IgD-negative memory B cell (primary cell): ENCODE data around the gene RGPD8. TPM values are rescaled to one million over a fixed set of nuclear protein-coding genes. Genes with fewer than 3 reads are reported as not detected.
"Not testable (repeated sequence)": the region's sequence is repeated elsewhere in the genome, so short reads cannot be mapped to it uniquely, and the experiment has no call there.

Source experiments
- H3K27ac Mint-ChIP-seq, 3 donors: one replicate each; pipeline ENCODE4 v1.8.0; 2020 to 2022; ENCODE audit warnings: mild to moderate bottlenecking in 3 of 3, mixed read lengths in 3 of 3, moderate library complexity in 1 of 3
- H3K27me3 Mint-ChIP-seq: one replicate; pipeline ENCODE4 v1.8.0; 2021; ENCODE audit warnings: mixed read lengths
- H3K36me3 Mint-ChIP-seq: one replicate; pipeline ENCODE4 v1.8.0; 2020; ENCODE audit warnings: mild to moderate bottlenecking, mixed read lengths
- H3K4me1 Mint-ChIP-seq, 3 donors: one replicate each; pipeline ENCODE4 v1.8.0; 2020 to 2022; ENCODE audit warnings: mixed read lengths in 3 of 3, mild to moderate bottlenecking in 1 of 3
- H3K4me3 Mint-ChIP-seq, 4 donors: one replicate each; pipeline ENCODE4 v1.8.0; 2020 to 2022; ENCODE audit warnings: mild to moderate bottlenecking in 4 of 4, mixed read lengths in 4 of 4, moderate library complexity in 3 of 4
- H3K9me3 Mint-ChIP-seq, 3 donors: one replicate each; pipeline ENCODE4 v1.8.0; 2020 to 2021; ENCODE audit warnings: mixed read lengths in 3 of 3, mild to moderate bottlenecking in 1 of 3
- polyA plus RNA-seq: library from polyadenylated mRNA; unstranded; fragments of 300-500 nt; fragmentation: Illumina TruSeq; gene quantifications from one replicate; pipeline ENCODE4 v1.2.3, GENCODE V29; 2021

RGPD8 gene
- polyA plus RNA-seq = 3.8 TPM

- not testable (repeated sequence) for H3K36me3 Mint-ChIP-seq, H3K9me3 Mint-ChIP-seq
- Mint-ChIP-seq H3K27me3 (peaks cover 14% of the 10 kb centered on the region), H3K4me1 (peaks cover 6 to 11% (median 7%) of the 10 kb centered on the region in 3 donors), H3K27ac (peak within 1 kb of the TSS; percentile 3 to 75 (median 73)), H3K4me3 (peak within 1 kb of the TSS; percentile 79 to 90 (median 86))
Measured at GRCh38 chr2:112433480-112433879, at the start of gene RGPD8. Gene RGPD8, minus strand, starts transcription at chr2:112433645. Its CDS starts 192 bp downstream, at chr2:112433453.

GRCh38 chr2:112483042-112483473 is 49.6 kb upstream of the RGPD8 start:
- Mint-ChIP-seq H3K27me3 (no peaks in the 10 kb centered on the region), H3K4me3 (peak overlapping the region; percentile 91 to 98 (median 97)), H3K36me3 (peaks cover 2% of the 10 kb centered on the region), H3K27ac (peak overlapping the region in 2 of 3 donors; percentile 63 to 81), H3K4me1 (peaks cover 12 to 23% (median 22%) of the 10 kb centered on the region in 3 donors), H3K9me3 (no peaks in the 10 kb centered on the region)

- Mint-ChIP-seq H3K9me3 (no peaks in the 10 kb centered on the region), H3K36me3 (peaks cover 2% of the 10 kb centered on the region), H3K27me3 (no peaks in the 10 kb centered on the region), H3K4me3 (peak overlapping the region; percentile 91 to 98 (median 97)), H3K27ac (peak overlapping the region; percentile 63 to 93 (median 81)), H3K4me1 (peaks cover 12 to 23% (median 22%) of the 10 kb centered on the region in 3 donors)
Measured at GRCh38 chr2:112482309-112483041, 49.0 kb upstream of the RGPD8 start.

DNA sequence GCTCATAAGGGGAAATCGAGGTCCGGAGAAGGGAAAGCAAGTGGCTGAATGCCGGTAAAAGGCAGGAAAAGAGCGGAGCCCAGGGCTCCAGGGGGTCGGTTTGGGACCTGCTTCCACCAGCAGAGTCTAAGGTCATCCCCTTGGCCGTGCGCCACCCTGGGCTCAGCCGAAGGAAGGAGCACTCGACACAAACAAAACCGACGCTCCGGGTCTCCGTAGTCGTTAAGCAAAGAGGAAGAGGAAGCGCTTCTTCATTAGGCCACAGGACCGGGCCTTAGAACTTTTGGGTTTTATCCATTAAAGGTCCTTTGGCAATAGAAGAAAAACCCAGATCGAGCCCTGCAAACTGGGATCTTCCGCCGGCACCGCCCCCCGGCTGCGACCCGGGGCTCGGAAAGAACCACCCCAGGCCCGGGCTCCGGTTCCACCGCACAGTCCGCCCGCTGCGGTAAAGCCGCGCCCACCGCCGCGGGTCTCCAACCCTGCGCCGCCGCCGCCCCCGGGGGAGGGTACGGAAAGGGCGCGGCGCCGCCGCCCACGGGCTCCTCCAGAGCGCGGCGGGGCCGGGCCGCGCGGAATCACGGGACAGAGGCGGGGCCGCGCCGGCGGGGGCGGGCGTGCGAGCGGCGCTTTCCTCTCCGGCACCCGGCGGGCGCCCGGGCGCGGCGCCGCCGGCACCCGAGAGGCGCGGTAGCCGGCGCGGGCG is 48.2 kb upstream of the RGPD8 start, which contains the start of gene TTL:
Gene TTL, plus strand, starts transcription at position 629 of the 706 bp plus-strand sequence. CDS start 189 bp downstream, outside the sequence.
- peak within 1 kb of the TSS; percentile 97 to 99 (median 98) for H3K4me3 Mint-ChIP-seq
- peaks cover 2% of the 10 kb centered on the region for H3K27me3 Mint-ChIP-seq
- peaks cover 12 to 23% (median 22%) of the 10 kb centered on the region in 3 donors for H3K4me1 Mint-ChIP-seq
- H3K9me3 Mint-ChIP-seq = no peaks in the 10 kb centered on the region
- H3K36me3 Mint-ChIP-seq = peaks cover 2% of the 10 kb centered on the region
- peak within 1 kb of the TSS; percentile 89 to 99 (median 98) for H3K27ac Mint-ChIP-seq

DNA sequence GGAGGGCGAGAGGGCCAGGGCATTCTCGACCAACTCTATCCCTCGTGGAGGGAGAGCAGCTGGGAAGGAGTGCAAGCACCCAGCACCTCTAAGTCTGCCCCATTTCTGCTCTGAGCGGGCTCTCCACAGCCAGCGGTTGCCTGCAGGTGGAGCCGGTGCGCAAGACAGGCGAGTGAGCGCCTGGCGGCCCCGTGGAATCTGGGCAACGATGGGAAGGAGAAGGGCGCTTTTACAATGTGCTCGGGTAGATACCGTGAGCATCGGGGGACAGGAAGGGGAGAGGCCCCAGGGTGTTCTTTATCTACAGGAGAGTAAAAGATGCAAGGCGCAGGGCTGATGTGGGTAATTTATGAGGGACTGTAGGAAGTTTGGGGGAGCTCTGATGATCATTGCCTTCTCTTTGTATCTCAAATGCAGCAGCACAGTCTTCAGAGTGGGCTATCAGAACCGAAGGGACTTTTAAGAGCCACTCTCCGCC is 47.6 kb upstream of the RGPD8 start:
- peaks cover 2% of the 10 kb centered on the region for H3K36me3 Mint-ChIP-seq
- peaks cover 12 to 23% (median 19%) of the 10 kb centered on the region in 3 donors for H3K4me1 Mint-ChIP-seq
- peaks cover 2% of the 10 kb centered on the region for H3K27me3 Mint-ChIP-seq
- H3K27ac Mint-ChIP-seq = peak overlapping the region; percentile 89 to 99 (median 98)
- peak overlapping the region; percentile 97 to 99 (median 98) for H3K4me3 Mint-ChIP-seq
- no peaks in the 10 kb centered on the region for H3K9me3 Mint-ChIP-seq

GRCh38 chr2:112480530-112481049 is 47.1 kb upstream of the RGPD8 start:
- H3K9me3 Mint-ChIP-seq = no peaks in the 10 kb centered on the region
- H3K27ac Mint-ChIP-seq = peak overlapping the region; percentile 89 to 99 (median 98)
- peak overlapping the region; percentile 97 to 99 (median 98) for H3K4me3 Mint-ChIP-seq
- peaks cover 2% of the 10 kb centered on the region for H3K27me3 Mint-ChIP-seq
- H3K36me3 Mint-ChIP-seq = peaks cover 2% of the 10 kb centered on the region
- H3K4me1 Mint-ChIP-seq = peaks cover 12 to 23% (median 19%) of the 10 kb centered on the region in 3 donors

DNA sequence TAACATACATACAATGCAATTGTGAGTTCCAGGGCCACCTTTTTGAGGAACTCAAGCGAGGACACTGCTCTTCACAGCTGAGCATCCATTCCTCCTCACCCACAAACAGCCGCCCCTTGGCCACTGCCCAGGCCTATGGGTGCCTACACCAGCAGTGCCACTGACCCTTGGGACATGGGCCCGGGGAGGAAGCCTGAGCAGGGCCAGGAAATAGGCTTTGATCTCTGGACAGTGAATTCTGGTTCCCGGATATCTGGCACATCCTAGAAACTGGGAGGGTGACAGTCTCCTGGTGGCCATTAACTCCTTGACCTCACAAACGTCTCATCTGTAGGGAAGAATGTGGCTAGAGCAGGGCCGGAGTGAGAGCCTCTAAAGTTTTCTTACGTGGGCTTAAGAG is 43.0 kb upstream of the RGPD8 start:
- H3K9me3 Mint-ChIP-seq = no peaks in the 10 kb centered on the region
- H3K27ac Mint-ChIP-seq = no peak overlapping the region
- H3K4me1 Mint-ChIP-seq = peaks cover 4 to 9% (median 5%) of the 10 kb centered on the region in 3 donors
- H3K27me3 Mint-ChIP-seq = peaks cover 2% of the 10 kb centered on the region
- no peak overlapping the region for H3K4me3 Mint-ChIP-seq
- no peaks in the 10 kb centered on the region for H3K36me3 Mint-ChIP-seq

GRCh38 chr2:112474844-112475486 is 41.5 kb upstream of the RGPD8 start:
- Mint-ChIP-seq H3K27ac (no peak overlapping the region), H3K36me3 (no peaks in the 10 kb centered on the region)

GRCh38 chr2:112472547-112473263 is 39.3 kb upstream of the RGPD8 start:
- H3K4me1 Mint-ChIP-seq = peaks cover 0 to 4% (median 0%) of the 10 kb centered on the region in 3 donors
- no peaks in the 10 kb centered on the region for H3K36me3 Mint-ChIP-seq
- no peak overlapping the region for H3K4me3 Mint-ChIP-seq
- H3K9me3 Mint-ChIP-seq = no peaks in the 10 kb centered on the region
- peaks cover 4% of the 10 kb centered on the region for H3K27me3 Mint-ChIP-seq
- H3K27ac Mint-ChIP-seq = no peak overlapping the region

More at GRCh38 chr2:112474844-112475486, 41.5 kb upstream of the RGPD8 start:
- Mint-ChIP-seq H3K4me3 (no peak overlapping the region), H3K27me3 (peaks cover 2% of the 10 kb centered on the region), H3K4me1 (no peaks in the 10 kb centered on the region), H3K9me3 (no peaks in the 10 kb centered on the region)

DNA sequence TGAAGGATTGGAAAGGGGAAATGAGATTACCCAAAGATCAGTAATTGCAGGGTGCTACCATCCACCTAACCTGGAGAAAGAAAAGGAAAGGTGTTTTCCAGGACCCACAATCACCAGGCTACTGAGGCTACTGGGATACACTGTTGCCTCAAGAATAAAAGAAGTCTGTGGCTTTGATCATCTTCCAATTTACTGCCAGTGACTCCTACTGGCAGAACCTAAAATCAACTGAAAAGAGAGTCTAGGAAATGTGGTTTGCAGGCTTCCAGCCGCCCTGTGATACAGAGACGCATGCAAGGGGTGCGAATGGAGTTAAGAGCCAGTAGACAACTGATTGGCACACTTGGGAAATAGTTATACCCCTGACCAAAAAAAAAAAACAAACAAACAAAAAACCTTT is 31.9 kb upstream of the RGPD8 start:
- Mint-ChIP-seq H3K27me3 (peaks cover 9% of the 10 kb centered on the region), H3K4me3 (no peak overlapping the region), H3K9me3 (no peaks in the 10 kb centered on the region), H3K27ac (no peak overlapping the region), H3K36me3 (no peaks in the 10 kb centered on the region), H3K4me1 (peaks cover 0 to 4% (median 0%) of the 10 kb centered on the region in 3 donors)

DNA sequence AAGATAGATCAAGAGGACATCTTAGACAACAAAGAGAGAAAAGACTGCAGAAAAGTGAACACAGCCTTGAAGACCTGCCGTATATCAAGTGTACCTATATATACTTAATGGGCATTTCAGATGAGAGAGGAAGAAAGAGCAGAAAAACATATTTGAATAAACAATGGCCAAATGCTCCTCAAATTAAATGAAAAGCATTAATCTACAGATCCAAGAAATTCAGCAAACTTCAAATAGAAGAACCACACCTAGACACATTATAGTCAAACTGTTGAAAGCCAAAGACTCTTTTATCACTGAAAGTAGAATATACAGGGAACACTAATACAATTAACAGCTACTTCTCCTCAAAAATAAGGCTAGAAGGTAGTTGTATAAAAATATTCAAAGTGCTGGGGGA is 29.8 kb upstream of the RGPD8 start:
- no peaks in the 10 kb centered on the region for H3K36me3 Mint-ChIP-seq
- no peak overlapping the region for H3K27ac Mint-ChIP-seq
- no peaks in the 10 kb centered on the region for H3K4me1 Mint-ChIP-seq
- H3K27me3 Mint-ChIP-seq = peaks cover 13% of the 10 kb centered on the region
- H3K9me3 Mint-ChIP-seq = no peaks in the 10 kb centered on the region
- H3K4me3 Mint-ChIP-seq = no peak overlapping the region

GRCh38 chr2:112462178-112462577 is 28.7 kb upstream of the RGPD8 start:
- H3K27me3 Mint-ChIP-seq = peaks cover 11% of the 10 kb centered on the region
- no peak overlapping the region for H3K27ac Mint-ChIP-seq
- H3K9me3 Mint-ChIP-seq = no peaks in the 10 kb centered on the region
- H3K4me3 Mint-ChIP-seq = no peak overlapping the region
- H3K36me3 Mint-ChIP-seq = no peaks in the 10 kb centered on the region
- no peaks in the 10 kb centered on the region for H3K4me1 Mint-ChIP-seq

GRCh38 chr2:112459372-112459771 is 25.9 kb upstream of the RGPD8 start:
- H3K4me3 Mint-ChIP-seq = peak overlapping the region in 1 of 4 donors; percentile 43
- no peaks in the 10 kb centered on the region for H3K9me3 Mint-ChIP-seq
- no peaks in the 10 kb centered on the region for H3K4me1 Mint-ChIP-seq
- H3K27me3 Mint-ChIP-seq = peaks cover 14% of the 10 kb centered on the region
- H3K27ac Mint-ChIP-seq = no peak overlapping the region
- peaks cover 3% of the 10 kb centered on the region for H3K36me3 Mint-ChIP-seq

GRCh38 chr2:112454586-112454985 is 21.1 kb upstream of the RGPD8 start:
- peaks cover 0 to 4% (median 4%) of the 10 kb centered on the region in 3 donors for H3K9me3 Mint-ChIP-seq
- no peaks in the 10 kb centered on the region for H3K4me1 Mint-ChIP-seq
- H3K36me3 Mint-ChIP-seq = peaks cover 3% of the 10 kb centered on the region
- H3K27me3 Mint-ChIP-seq = peaks cover 7% of the 10 kb centered on the region
- no peak overlapping the region for H3K27ac Mint-ChIP-seq
- no peak overlapping the region for H3K4me3 Mint-ChIP-seq
